ENCODE measurements around the gene FANCC.
"Not testable (repeated sequence)": the region's sequence is repeated elsewhere in the genome, so short reads cannot be mapped to it uniquely, and the experiment has no call there.

DNA sequence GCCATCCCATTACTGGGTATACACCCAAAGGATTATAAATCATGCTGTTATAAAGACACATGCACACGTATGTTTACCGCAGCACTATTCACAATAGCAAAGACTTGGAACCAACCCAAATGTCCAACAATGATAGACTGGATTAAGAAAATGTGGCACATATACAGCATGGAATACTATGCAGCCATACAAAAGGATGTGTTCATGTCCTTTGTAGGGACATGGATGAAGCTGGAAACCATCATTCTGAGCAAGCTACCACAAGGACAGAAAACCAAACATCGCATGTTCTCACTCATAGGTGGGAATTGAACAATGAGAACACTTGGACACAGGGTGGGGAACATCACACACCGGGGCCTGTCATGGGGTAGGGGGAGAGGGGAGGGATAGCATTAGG lies 97.2 kb downstream of the FANCC start:
- TF ChIP-seq, protein P1, sequence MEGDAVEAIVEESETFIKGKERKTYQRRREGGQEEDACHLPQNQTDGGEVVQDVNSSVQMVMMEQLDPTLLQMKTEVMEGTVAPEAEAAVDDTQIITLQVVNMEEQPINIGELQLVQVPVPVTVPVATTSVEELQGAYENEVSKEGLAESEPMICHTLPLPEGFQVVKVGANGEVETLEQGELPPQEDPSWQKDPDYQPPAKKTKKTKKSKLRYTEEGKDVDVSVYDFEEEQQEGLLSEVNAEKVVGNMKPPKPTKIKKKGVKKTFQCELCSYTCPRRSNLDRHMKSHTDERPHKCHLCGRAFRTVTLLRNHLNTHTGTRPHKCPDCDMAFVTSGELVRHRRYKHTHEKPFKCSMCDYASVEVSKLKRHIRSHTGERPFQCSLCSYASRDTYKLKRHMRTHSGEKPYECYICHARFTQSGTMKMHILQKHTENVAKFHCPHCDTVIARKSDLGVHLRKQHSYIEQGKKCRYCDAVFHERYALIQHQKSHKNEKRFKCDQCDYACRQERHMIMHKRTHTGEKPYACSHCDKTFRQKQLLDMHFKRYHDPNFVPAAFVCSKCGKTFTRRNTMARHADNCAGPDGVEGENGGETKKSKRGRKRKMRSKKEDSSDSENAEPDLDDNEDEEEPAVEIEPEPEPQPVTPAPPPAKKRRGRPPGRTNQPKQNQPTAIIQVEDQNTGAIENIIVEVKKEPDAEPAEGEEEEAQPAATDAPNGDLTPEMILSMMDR (conservative IDR thresholded peaks at IDR 0.05; ENCODE audit: low read depth, low read length), result not testable (repeated sequence)
- not testable (repeated sequence) for TF ChIP-seq POLR2A (IDR thresholded peaks at IDR 0.05; ENCODE audit: low read depth, low read length); NFE2L2 (IDR thresholded peaks at IDR 0.05; ENCODE audit: low read depth, low read length); RCOR1 (IDR thresholded peaks at IDR 0.05; ENCODE audit: insufficient replicate concordance, low read length); BHLHE40 (IDR thresholded peaks at IDR 0.05; ENCODE audit: low read depth, low read length); FOS (IDR thresholded peaks at IDR 0.05; ENCODE audit: low read depth, low read length)
- TF ChIP-seq, protein P2, sequence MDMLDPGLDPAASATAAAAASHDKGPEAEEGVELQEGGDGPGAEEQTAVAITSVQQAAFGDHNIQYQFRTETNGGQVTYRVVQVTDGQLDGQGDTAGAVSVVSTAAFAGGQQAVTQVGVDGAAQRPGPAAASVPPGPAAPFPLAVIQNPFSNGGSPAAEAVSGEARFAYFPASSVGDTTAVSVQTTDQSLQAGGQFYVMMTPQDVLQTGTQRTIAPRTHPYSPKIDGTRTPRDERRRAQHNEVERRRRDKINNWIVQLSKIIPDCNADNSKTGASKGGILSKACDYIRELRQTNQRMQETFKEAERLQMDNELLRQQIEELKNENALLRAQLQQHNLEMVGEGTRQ (IDR thresholded peaks at IDR 0.05; ENCODE audit: low read depth, low read length), result not testable (repeated sequence)

Data from IMR-90 (cell line).